CD4-positive, alpha-beta T cell treated with Interleukin-17A for 1 hour (primary cell): ENCODE results near the gene CLDN9.

Experiments used
- DNase-seq: peaks from one replicate; pipeline ENCODE4 v3.0.0-alpha.2; 2020

Gene CLDN9

DNA sequence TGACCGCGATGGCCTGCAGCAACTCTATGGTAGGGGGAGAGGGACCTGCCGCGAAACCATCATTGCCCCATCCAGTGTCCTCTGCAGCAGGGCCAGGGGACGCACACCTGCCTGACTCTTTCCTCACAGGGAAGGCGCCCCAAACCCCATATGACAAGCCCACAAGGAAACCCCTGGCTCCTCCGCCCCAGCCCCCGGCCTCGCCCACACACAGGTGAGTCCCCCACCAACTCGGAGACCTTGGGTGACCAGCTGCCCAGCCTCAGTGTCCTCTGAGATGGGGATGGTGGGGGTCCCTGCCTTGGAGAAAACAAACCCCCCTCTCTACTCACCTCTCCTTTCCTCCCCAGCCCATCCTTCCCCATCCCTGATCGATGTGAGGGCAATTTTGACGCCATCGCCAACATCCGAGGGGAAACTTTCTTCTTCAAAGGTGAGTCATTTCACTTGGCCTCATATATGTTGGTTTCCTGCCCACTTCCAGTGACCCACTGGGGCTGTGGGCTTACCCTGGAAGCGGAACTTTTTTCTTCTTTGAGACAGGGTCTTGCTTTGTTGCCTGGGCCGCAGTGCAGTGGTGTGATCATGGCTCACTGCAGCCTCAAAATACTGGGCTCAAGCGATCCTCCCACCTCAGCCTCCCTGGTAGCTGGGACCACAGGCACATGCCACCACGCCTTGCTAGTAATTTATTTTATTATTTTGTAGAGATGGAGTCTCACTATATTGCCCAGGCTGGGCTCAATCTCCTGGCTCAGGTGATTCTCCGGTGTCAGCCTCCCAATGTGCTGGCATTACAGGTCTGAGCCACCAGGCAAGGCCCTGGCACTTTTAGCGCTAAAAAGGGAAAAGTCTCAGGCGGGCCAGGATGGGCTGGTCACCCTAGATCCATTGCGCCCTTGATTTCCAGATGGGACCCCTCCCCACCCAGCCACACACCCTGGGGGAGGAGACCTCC is 44.7 kb downstream of the CLDN9 start:
- DNase-seq, result no peak

DNA sequence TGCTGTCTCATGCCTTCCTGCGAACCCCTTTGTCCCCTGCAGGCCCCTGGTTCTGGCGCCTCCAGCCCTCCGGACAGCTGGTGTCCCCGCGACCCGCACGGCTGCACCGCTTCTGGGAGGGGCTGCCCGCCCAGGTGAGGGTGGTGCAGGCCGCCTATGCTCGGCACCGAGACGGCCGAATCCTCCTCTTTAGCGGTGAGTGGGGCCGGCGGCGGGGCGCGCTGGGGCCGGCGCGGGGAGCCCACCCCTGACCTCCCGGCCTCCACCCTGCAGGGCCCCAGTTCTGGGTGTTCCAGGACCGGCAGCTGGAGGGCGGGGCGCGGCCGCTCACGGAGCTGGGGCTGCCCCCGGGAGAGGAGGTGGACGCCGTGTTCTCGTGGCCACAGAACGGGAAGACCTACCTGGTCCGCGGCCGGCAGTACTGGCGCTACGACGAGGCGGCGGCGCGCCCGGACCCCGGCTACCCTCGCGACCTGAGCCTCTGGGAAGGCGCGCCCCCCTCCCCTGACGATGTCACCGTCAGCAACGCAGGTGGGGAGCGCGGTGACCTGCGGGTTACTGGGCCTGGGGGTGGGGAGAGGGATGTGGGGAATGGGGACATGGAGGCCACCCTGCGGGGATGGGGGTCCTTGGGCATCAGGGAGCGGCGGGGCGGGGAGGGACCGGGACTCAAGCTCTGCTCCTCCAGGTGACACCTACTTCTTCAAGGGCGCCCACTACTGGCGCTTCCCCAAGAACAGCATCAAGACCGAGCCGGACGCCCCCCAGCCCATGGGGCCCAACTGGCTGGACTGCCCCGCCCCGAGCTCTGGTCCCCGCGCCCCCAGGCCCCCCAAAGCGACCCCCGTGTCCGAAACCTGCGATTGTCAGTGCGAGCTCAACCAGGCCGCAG is 45.7 kb downstream of the CLDN9 start:
- DNase-seq, result peak; percentile 57

DNA sequence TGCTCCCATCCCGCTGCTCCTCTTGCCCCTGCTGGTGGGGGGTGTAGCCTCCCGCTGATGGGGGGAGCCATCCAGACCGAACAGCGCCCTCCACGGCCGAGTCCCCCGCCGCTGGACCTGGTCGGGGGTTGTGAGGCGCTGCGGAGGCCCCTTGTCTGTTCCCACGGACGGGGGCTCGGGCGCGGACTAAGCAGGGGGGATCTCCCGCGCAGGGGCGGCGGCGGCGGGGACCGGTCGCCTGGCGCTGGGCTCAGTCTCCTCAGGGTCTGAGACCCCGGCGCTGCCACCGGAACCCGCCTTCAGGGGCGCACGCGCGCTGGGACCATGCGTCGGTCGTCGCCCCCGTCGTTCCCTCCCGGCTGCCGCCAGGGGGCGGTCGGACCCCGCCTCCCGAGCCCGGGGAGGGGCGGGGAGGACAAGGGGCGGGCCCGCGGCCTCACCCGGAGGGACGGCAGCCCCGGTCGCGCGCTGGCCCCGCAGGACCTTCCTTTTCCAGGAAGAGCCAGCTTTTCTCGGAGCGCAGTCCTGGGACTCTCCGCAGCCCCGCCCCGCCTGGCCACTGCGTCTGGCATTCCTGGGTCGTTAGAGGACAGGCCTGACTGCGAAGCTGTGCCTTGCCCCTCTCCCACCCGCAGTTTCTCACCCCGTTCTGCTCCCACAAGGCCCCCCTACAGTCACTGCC is 46.5 kb downstream of the CLDN9 start:
- DNase-seq, result peak; percentile 88

- no peak for DNase-seq
Observed at GRCh38 chr16:3059723-3060242, 47.1 kb downstream of the CLDN9 start.

- DNase-seq, result no peak
Observed at GRCh38 chr16:3060339-3061127, 47.8 kb downstream of the CLDN9 start.

GRCh38 chr16:3062553-3062952 is 49.8 kb downstream of the CLDN9 start:
- no peak for DNase-seq

GRCh38 chr16:3063625-3064386 is 51.1 kb downstream of the CLDN9 start:
- DNase-seq, result no peak
